GM06990 (cell line): ENCODE results near the gene DBN1.

Experiments
- DNase-seq: peaks from one replicate; pipeline ENCODE4 v3.0.0-alpha.2; 2011; ENCODE audit not compliant: insufficient read length; ENCODE audit errors: extremely low read depth
- H3K27me3 ChIP-seq: replicated peaks from 2 replicates; pipeline ENCODE4 v1.6.0; 2011; ENCODE audit warnings: low read length; ENCODE audit not compliant: control insufficient read depth, insufficient read depth
- H3K36me3 ChIP-seq: 2 replicates; pipeline ENCODE4 v1.5.1; 2011; ENCODE audit warnings: low read length; ENCODE audit not compliant: control insufficient read depth, insufficient read depth
- H3K4me3 ChIP-seq: replicated peaks from 2 replicates; pipeline ENCODE4 v1.5.1; 2011; ENCODE audit warnings: low read depth, mild to moderate bottlenecking, control low read depth, low read length
- CTCF ChIP-seq: IDR thresholded peaks from 2 replicates; pipeline ENCODE4 v1.5.1; 2011; ENCODE audit warnings: low read length, control low read depth, mild to moderate bottlenecking, inconsistent platforms; ENCODE audit not compliant: insufficient read depth, poor library complexity, severe bottlenecking

The DBN1 gene

GRCh38 chr5:177511181-177511580 is 37.7 kb upstream of the DBN1 start:
- no peak for TF ChIP-seq CTCF
- no peaks in the 10 kb centered on the region for H3K27me3 ChIP-seq
- H3K36me3 ChIP-seq = peaks cover 37% of the 10 kb centered on the region
- no peak overlapping the region for H3K4me3 ChIP-seq
- DNase-seq = no peak

- Histone ChIP-seq H3K27me3 (no peaks in the 10 kb centered on the region), H3K4me3 (peak overlapping the region; percentile 81), H3K36me3 (peaks cover 35% of the 10 kb centered on the region)
- TF ChIP-seq CTCF = no peak
- DNase-seq = no peak
Observed at GRCh38 chr5:177510567-177511053, 37.2 kb upstream of the DBN1 start.

GRCh38 chr5:177509991-177510566 is 36.6 kb upstream of the DBN1 start:
- Histone ChIP-seq H3K27me3 (no peaks in the 10 kb centered on the region), H3K4me3 (peak overlapping the region; percentile 81), H3K36me3 (peaks cover 34% of the 10 kb centered on the region)
- peak; percentile 31 for TF ChIP-seq CTCF
- DNase-seq = peak; percentile 76

DNA sequence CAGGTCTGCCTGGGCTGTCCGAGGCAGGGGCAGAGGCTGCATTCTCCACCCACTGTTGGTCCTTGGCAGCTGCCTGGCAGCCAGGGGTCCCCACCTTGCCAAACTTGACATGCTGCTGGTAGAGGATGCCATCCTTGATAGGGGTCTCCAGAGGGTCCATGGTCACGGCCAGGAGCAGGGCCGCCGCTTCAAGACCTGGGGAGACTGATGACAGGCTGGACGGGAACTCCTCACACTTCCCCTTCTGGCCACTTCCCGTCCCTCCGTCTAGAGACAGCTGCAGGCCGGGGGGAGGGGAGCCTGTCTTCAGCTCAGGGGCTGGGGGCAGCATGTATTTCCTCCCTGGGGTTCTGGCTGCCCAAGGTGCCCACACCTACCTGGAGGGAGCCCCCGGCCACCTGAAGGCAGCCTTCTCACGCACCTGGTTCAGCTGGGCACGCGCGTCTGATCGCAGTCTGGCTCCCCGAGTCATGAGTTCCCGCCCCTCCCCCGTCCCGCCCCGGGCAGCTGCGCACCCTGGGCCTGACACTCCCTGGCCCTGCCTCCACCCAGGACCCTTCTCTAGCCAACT is 36.0 kb upstream of the DBN1 start, which contains the start of gene DOK3:
Gene DOK3 (minus strand): TSS at position 446 of the 571 bp plus-strand sequence. CDS start 286 bp downstream, at position 160.
- peak; percentile 78 for DNase-seq
- peak within 1 kb of the TSS; percentile 81 for H3K4me3 ChIP-seq

DNA sequence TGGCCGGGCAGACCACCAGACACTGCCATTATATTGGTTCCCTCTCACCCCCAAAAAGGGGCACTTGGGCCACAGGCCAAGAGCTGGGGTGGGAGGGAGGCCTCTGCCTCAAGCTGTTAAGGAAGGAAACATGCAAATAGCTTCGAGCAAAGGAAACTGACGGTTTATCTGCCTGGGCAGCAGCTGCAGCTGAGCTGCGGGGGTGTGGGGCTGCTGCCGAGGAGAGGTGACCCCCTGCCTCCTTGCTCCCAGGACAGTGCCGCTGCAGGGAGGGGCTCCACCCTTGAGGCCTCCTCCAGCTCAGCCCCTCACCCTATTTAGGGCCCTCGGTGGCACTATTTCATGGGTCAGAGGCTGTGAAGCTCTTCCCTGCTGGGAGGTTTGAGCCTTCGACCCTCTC is 35.4 kb upstream of the DBN1 start:
- Histone ChIP-seq H3K36me3 (peaks cover 29% of the 10 kb centered on the region), H3K4me3 (peak overlapping the region; percentile 81), H3K27me3 (no peaks in the 10 kb centered on the region)
- DNase-seq = peak; percentile 69
- TF ChIP-seq CTCF = no peak

More for the DNA sequence above, 36.0 kb upstream of the DBN1 start, which contains the start of gene DOK3:
- Histone ChIP-seq H3K27me3 (no peaks in the 10 kb centered on the region), H3K36me3 (peaks cover 35% of the 10 kb centered on the region)
- TF ChIP-seq CTCF = no peak
